Left lung (tissue), 10 donors: ENCODE results near the gene LHFPL2. TPM values are rescaled to one million over a fixed set of nuclear protein-coding genes. Genes with fewer than 3 reads are reported as not detected.

Experiments used
- ATAC-seq: fragments of 200-7000 bp; cut with Tn5 transposase; one replicate; pipeline ENCODE4 v1.9.1; 2020; ENCODE audit warnings: moderate library complexity
- DNase-seq, 4 donors: peaks; one replicate each; pipeline ENCODE4 v3.0.0-alpha.2; 2013 to 2020
- H3K27ac ChIP-seq, 2 donors: fragments of 200-600 bp; sonication (generic) in 1 of 2; one replicate each; pipeline versions ENCODE4 v1.5.0 to v1.8.0; 2020 to 2021
- H3K27me3 ChIP-seq, 2 donors: fragments of 200-600 bp; sonication (generic) in 1 of 2; one replicate each; pipeline versions ENCODE4 v1.5.0 to v1.8.0; 2020 to 2021
- H3K36me3 ChIP-seq, 2 donors: fragments of 200-600 bp; sonication (generic) in 1 of 2; one replicate each; pipeline versions ENCODE4 v1.5.0 to v1.8.0; 2020 to 2021
- H3K4me1 ChIP-seq, 2 donors: fragments of 200-600 bp; one replicate each; pipeline ENCODE4 v1.8.0; 2021
- H3K4me3 ChIP-seq, 2 donors: fragments of 200-600 bp; sonication (generic) in 1 of 2; one replicate each; pipeline versions ENCODE4 v1.5.0 to v1.8.0; 2020 to 2021; ENCODE audit warnings: mild to moderate bottlenecking in 1 of 2
- H3K9me3 ChIP-seq, 2 donors: fragments of 200-600 bp; sonication (generic) in 1 of 2; one replicate each; pipeline versions ENCODE4 v1.5.0 to v1.8.0; 2020 to 2021
- intact Hi-C, 2 donors: fragments of 100-400 bp; cut with DNase I; formaldehyde crosslinking; loops; one replicate each; pipeline versions ENCODE4 v1.11.2 to v1.14.2; 2022
- polyA plus RNA-seq, 6 donors: library from polyadenylated mRNA; unstranded; fragments of 120-200 nt; gene quantifications; one replicate each; pipeline ENCODE4 v1.2.1, GENCODE V29; 2013; ENCODE audit not compliant: insufficient read length in 6 of 6
- total RNA-seq, 2 donors: library from RNA; stranded (reverse); fragmentation: NEBNext Ultra II Directional; extraction: Animal tissue kit (Norgen Biotek cat#: 25700); gene quantifications; one replicate each; pipeline ENCODE4 v1.2.1, GENCODE V29; 2021
- TF ChIP-seq, protein P1 (sequence below), 2 donors: fragments of 200-600 bp; sonication (generic) in 1 of 2; IDR thresholded peaks; one replicate each; pipeline versions ENCODE4 v1.5.0 to v1.8.0; 2021; ENCODE audit warnings: antibody characterized with exemption in 2 of 2
- donor health status: DM: no; HTN: yes; CAD: no.
- donor health status: DM: no; HTN: no; CAD: no.

LHFPL2 gene
- total and polyA plus RNA-seq, 8 donors, result 39.6 to 89.9 (median 48.9) TPM

DNA sequence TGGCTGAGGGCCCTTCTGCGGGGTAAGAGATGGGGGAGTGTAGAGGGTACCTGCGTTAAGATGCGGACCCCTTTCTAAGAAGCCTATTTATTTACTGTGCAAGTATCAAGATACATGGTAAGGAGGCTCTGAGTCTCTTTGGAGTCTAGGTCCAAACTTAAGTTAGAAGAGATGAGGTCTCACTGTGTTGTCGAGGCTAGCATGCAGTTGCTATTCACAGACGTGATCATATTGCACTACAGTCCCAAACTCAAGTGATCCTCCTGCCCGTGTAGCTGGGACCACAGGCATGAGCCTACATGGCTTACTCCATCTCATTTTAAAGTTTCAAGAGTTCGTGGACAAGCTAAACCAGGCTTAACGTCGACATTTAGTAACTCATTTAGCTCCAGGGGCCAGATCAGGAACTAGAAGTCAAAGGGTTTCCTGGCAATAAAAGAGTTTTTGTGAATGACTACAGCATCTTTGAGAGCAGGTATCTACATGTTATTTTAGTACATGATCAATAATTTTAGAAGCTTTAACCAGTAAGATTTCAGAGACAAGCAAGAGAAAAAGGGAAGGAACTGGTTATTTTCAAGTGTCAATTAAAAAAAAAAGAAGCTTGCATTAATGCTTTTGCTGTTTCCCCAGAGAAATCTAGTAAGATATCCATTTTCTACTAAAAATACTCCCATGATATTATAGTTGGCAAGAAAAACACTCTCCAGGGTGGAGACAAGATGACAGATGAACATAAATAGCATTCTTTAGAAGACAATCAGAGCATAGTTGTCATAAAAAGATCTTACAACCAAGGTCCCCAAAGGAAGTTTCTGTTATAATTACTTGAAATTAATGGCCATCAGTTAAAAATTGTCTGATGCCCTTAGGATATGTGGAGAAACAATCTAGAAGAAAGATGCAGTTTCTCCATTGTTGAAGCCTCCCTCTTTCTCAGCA is 146.9 kb downstream of the LHFPL2 start:
- no peaks in the 10 kb centered on the region for H3K9me3 ChIP-seq
- no peak overlapping the region for H3K4me3 ChIP-seq
- H3K27ac ChIP-seq, result peak overlapping the region in 1 of 2 donors; percentile 70
- no peak for ATAC-seq
- peaks cover 0 to 18% of the 10 kb centered on the region in 2 donors for H3K36me3 ChIP-seq
- intact Hi-C loops, result no loop called here
- no peaks in the 10 kb centered on the region for H3K27me3 ChIP-seq
- H3K4me1 ChIP-seq, result peaks cover 16 to 98% of the 10 kb centered on the region in 2 donors
- TF ChIP-seq, protein P1, sequence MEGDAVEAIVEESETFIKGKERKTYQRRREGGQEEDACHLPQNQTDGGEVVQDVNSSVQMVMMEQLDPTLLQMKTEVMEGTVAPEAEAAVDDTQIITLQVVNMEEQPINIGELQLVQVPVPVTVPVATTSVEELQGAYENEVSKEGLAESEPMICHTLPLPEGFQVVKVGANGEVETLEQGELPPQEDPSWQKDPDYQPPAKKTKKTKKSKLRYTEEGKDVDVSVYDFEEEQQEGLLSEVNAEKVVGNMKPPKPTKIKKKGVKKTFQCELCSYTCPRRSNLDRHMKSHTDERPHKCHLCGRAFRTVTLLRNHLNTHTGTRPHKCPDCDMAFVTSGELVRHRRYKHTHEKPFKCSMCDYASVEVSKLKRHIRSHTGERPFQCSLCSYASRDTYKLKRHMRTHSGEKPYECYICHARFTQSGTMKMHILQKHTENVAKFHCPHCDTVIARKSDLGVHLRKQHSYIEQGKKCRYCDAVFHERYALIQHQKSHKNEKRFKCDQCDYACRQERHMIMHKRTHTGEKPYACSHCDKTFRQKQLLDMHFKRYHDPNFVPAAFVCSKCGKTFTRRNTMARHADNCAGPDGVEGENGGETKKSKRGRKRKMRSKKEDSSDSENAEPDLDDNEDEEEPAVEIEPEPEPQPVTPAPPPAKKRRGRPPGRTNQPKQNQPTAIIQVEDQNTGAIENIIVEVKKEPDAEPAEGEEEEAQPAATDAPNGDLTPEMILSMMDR (IDR thresholded peaks at IDR 0.05), result no peak
- no peak for DNase-seq

DNA sequence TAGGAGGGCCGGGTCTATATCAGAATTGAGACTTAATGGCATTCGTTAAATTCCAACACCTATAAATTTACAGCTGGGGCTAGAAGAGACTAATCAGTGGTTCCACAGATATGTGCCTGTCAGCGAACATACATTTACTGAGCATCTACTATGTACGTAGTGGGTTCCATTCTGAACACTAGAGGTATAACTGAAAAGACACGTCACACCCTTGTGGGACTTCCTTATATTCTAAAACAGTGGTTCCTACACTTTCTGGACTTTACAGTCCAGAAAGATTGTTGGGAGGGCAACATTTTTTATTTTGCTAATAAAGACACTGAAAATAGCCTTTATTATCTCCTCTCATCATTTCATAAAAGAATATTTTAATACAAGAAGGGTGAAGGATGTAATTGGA is 147.7 kb downstream of the LHFPL2 start:
- intact Hi-C loops, result no loop called here
- H3K36me3 ChIP-seq, result peaks cover 0 to 11% of the 10 kb centered on the region in 2 donors
- DNase-seq (no peak), ATAC-seq (no peak)
- peak overlapping the region in 1 of 2 donors; percentile 70 for H3K27ac ChIP-seq
- H3K9me3 ChIP-seq, result no peaks in the 10 kb centered on the region
- H3K27me3 ChIP-seq, result no peaks in the 10 kb centered on the region
- no peak overlapping the region for H3K4me3 ChIP-seq
- TF ChIP-seq, protein P1 (IDR thresholded peaks at IDR 0.05), result no peak
- peaks cover 19 to 98% of the 10 kb centered on the region in 2 donors for H3K4me1 ChIP-seq

DNA sequence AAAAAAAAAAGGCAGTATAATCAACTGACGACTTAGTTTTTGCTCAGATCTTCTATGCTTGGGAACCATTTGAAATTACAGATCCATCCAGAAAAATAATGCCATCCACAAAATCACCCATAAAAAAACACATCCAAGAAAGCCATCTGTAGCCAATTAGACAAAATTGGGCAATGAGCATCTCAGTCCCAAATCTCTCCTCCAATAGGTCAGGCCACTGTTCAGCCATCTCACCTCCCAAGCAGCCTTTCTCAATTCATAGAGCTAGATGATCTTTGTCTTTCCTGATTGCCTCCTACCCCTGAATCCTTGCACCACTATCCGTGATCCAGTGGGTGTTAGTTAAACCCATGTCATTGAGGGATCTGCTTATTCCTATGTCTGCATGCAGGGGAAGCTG is 148.5 kb downstream of the LHFPL2 start:
- TF ChIP-seq, protein P1 (IDR thresholded peaks at IDR 0.05), result no peak
- Histone ChIP-seq H3K4me1 (peaks cover 11 to 98% of the 10 kb centered on the region in 2 donors), H3K36me3 (peaks cover 0 to 5% of the 10 kb centered on the region in 2 donors), H3K4me3 (no peak overlapping the region), H3K9me3 (no peaks in the 10 kb centered on the region), H3K27me3 (no peaks in the 10 kb centered on the region), H3K27ac (no peak overlapping the region)
- intact Hi-C loops, result no loop called here
- ATAC-seq (no peak), DNase-seq (no peak)

DNA sequence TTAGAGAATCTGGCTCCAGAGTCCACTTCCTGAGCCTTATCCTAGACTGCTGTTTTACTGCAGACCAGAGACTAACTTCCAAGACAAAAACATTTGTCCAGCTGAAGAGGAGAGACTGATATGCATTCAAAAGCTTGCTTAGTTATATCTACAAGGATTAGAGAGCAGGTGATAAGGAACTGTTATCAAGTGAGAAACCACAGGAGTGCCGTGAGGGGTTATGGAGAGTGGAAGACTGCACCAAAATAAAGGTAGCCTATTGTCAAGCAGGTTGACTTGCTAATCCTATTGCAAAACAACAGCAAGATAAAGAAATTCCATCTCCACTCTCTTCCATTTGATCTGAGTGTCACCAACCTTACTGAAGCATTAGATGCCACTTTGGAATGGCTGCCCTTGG is 149.1 kb downstream of the LHFPL2 start:
- TF ChIP-seq, protein P1 (IDR thresholded peaks at IDR 0.05), result no peak
- ATAC-seq, result no peak
- H3K36me3 ChIP-seq, result peaks cover 0 to under 1% of the 10 kb centered on the region in 2 donors

More for the DNA sequence above, 149.1 kb downstream of the LHFPL2 start:
- Histone ChIP-seq H3K4me1 (peaks cover 8 to 95% of the 10 kb centered on the region in 2 donors), H3K4me3 (no peak overlapping the region), H3K27ac (no peak overlapping the region), H3K9me3 (no peaks in the 10 kb centered on the region), H3K27me3 (no peaks in the 10 kb centered on the region)
- intact Hi-C loops, result no loop called here
- DNase-seq, result no peak
